Upper lobe of left lung (tissue), 4 donors: ENCODE measurements around the gene ZNF609.

Source experiments
- POLR2A ChIP-seq, 4 donors: fragments of 450-650 bp; IDR thresholded peaks; one replicate each; pipeline ENCODE4 v1.5.1; 2016 to 2017; ENCODE audit warnings: antibody characterized with exemption in 4 of 4, mild to moderate bottlenecking in 2 of 4
- POLR2AphosphoS5 ChIP-seq, 2 donors: sonication (generic); formaldehyde crosslinking; IDR thresholded peaks; one replicate each; pipeline ENCODE4 v1.5.1; 2017; ENCODE audit warnings: antibody characterized with exemption in 2 of 2
- TF ChIP-seq, protein P1 (sequence below), 6 experiments: fragments of 450-650 bp in 4 of 6; fragments of 200-600 bp in 2 of 6; sonication (generic) in 2 of 6; IDR thresholded peaks; one replicate each; pipeline ENCODE4 v1.5.1; 2016 to 2019; ENCODE audit warnings: antibody characterized with exemption in 6 of 6

DNA sequence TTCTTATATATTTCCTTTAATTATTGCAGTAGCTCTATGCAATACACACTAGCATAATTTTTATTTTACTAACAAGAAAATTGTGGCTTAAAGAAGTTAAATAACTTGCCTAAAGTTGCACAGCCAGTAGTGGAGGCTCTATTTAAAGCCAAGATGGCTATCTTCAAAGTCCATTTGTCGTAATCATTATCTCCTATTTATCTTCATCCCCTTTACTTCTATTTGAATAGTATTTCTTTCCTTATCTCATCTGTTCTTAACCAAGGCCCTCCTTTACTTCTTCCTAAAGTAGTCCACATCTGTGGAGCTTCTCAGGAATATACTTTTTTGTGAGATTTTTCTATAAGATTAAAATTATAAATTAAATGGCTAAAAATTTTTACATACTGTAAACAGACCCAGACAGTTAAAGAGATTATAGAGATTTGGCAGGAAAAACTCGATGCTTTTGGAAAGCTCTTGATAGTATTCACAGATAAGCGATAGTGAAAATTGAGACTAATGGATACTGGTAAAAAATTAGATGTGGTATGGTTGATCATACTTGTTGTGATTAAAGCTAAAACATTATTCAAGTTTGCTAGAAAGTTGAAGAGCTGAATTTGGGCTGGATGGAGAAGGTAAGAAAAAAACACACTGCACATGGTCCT, 129.2 kb downstream of the ZNF609 start:
- TF ChIP-seq, protein P1, sequence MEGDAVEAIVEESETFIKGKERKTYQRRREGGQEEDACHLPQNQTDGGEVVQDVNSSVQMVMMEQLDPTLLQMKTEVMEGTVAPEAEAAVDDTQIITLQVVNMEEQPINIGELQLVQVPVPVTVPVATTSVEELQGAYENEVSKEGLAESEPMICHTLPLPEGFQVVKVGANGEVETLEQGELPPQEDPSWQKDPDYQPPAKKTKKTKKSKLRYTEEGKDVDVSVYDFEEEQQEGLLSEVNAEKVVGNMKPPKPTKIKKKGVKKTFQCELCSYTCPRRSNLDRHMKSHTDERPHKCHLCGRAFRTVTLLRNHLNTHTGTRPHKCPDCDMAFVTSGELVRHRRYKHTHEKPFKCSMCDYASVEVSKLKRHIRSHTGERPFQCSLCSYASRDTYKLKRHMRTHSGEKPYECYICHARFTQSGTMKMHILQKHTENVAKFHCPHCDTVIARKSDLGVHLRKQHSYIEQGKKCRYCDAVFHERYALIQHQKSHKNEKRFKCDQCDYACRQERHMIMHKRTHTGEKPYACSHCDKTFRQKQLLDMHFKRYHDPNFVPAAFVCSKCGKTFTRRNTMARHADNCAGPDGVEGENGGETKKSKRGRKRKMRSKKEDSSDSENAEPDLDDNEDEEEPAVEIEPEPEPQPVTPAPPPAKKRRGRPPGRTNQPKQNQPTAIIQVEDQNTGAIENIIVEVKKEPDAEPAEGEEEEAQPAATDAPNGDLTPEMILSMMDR (IDR thresholded peaks at IDR 0.05), result no peak
- TF ChIP-seq POLR2A (IDR thresholded peaks at IDR 0.05), result no peak
- no peak for TF ChIP-seq POLR2AphosphoS5 (IDR thresholded peaks at IDR 0.05)
